Left ventricle myocardium inferior (tissue), 1 donor: ENCODE results near the gene FANCI. TPM values are rescaled to one million over a fixed set of nuclear protein-coding genes. Genes with fewer than 3 reads are reported as not detected.
"Not testable (repeated sequence)": the region's sequence is repeated elsewhere in the genome, so short reads cannot be mapped to it uniquely, and the experiment has no call there.

Experiments used
- DNase-seq: peaks from one replicate; pipeline ENCODE4 v3.0.0-alpha.2; 2020
- H3K27ac ChIP-seq: fragments of 200-600 bp; replicated peaks from 2 replicates; pipeline ENCODE4 v1.8.0; 2021
- H3K27me3 ChIP-seq: fragments of 200-600 bp; 2 replicates; pipeline ENCODE4 v1.8.0; 2021; ENCODE audit warnings: low read depth
- H3K36me3 ChIP-seq: fragments of 200-600 bp; 2 replicates; pipeline ENCODE4 v1.8.0; 2021
- H3K4me1 ChIP-seq: fragments of 200-600 bp; 2 replicates; pipeline ENCODE4 v1.8.0; 2021
- H3K4me3 ChIP-seq: fragments of 200-600 bp; 2 replicates; pipeline ENCODE4 v1.8.0; 2021; ENCODE audit warnings: mild to moderate bottlenecking, moderate library complexity
- H3K9me3 ChIP-seq: fragments of 200-600 bp; replicated peaks from 2 replicates; pipeline ENCODE4 v1.8.0; 2021
- CTCF ChIP-seq: fragments of 200-600 bp; IDR thresholded peaks from 2 replicates; pipeline ENCODE4 v1.8.0; 2021; ENCODE audit warnings: antibody characterized with exemption, mild to moderate bottlenecking, borderline replicate concordance
- intact Hi-C: fragments of 100-400 bp; cut with micrococcal nuclease; formaldehyde crosslinking; loops from one replicate; pipeline ENCODE4 v1.11.0; 2022
- total RNA-seq: library from RNA; stranded (reverse); fragmentation: NEBNext Ultra II Directional; extraction: Animal tissue kit (Norgen Biotek cat#: 25700); gene quantifications from one replicate; pipeline ENCODE4 v1.2.1, GENCODE V29; 2021
- donor health status: DM: no; HTN: yes; CAD: no; lungs with severe emphysema.

The FANCI gene
- total RNA-seq, 1 donor from 2014 or later = 2.7 TPM

GRCh38 chr15:89248584-89248983 lies 4.8 kb downstream of the FANCI start:
- no peak for DNase-seq
- Histone ChIP-seq H3K27me3 (no peaks in the 10 kb centered on the region), H3K4me1 (peaks cover 14% of the 10 kb centered on the region), H3K4me3 (no peak overlapping the region), H3K27ac (no peak overlapping the region), H3K9me3 (no peaks in the 10 kb centered on the region), H3K36me3 (no peaks in the 10 kb centered on the region)
- TF ChIP-seq CTCF = no peak
- intact Hi-C loops = no loop called here

- intact Hi-C loops, H3K4me3 ChIP-seq, H3K27me3 ChIP-seq, H3K27ac ChIP-seq, H3K9me3 ChIP-seq, H3K36me3 ChIP-seq, H3K4me1 ChIP-seq, DNase-seq: not testable (repeated sequence)
Observed at GRCh38 chr15:89250142-89250541, 6.4 kb downstream of the FANCI start.

- intact Hi-C loops, H3K4me3 ChIP-seq, DNase-seq, H3K27ac ChIP-seq, H3K9me3 ChIP-seq, H3K27me3 ChIP-seq, H3K4me1 ChIP-seq, H3K36me3 ChIP-seq: not testable (repeated sequence)
Observed at GRCh38 chr15:89277281-89277680, 33.5 kb downstream of the FANCI start.

GRCh38 chr15:89278307-89278706 lies 34.5 kb downstream of the FANCI start:
- TF ChIP-seq CTCF = no peak
- Histone ChIP-seq H3K9me3 (no peaks in the 10 kb centered on the region), H3K4me3 (no peak overlapping the region), H3K4me1 (no peaks in the 10 kb centered on the region), H3K27me3 (no peaks in the 10 kb centered on the region), H3K36me3 (no peaks in the 10 kb centered on the region), H3K27ac (no peak overlapping the region)
- DNase-seq = no peak
- intact Hi-C loops = no loop called here

- intact Hi-C loops = no loop called here
- H3K27me3 ChIP-seq = no peaks in the 10 kb centered on the region
Observed at GRCh38 chr15:89282631-89283030, 38.9 kb downstream of the FANCI start.

GRCh38 chr15:89283201-89283600 lies 39.4 kb downstream of the FANCI start:
- H3K9me3 ChIP-seq = peaks cover 7% of the 10 kb centered on the region
- TF ChIP-seq CTCF = no peak
- H3K4me3 ChIP-seq = no peak overlapping the region
- no peak overlapping the region for H3K27ac ChIP-seq
- H3K36me3 ChIP-seq = no peaks in the 10 kb centered on the region
- DNase-seq = no peak
- intact Hi-C loops = no loop called here
- H3K4me1 ChIP-seq = no peaks in the 10 kb centered on the region
- no peaks in the 10 kb centered on the region for H3K27me3 ChIP-seq

More at GRCh38 chr15:89282631-89283030, 38.9 kb downstream of the FANCI start:
- H3K4me1 ChIP-seq = no peaks in the 10 kb centered on the region
- H3K36me3 ChIP-seq = no peaks in the 10 kb centered on the region
- no peak overlapping the region for H3K4me3 ChIP-seq
- no peak for DNase-seq
- no peak for TF ChIP-seq CTCF
- no peak overlapping the region for H3K27ac ChIP-seq
- H3K9me3 ChIP-seq = peaks cover 7% of the 10 kb centered on the region

GRCh38 chr15:89291934-89292438 lies 48.2 kb downstream of the FANCI start:
- H3K4me3 ChIP-seq = no peak overlapping the region
- intact Hi-C loops = no loop called here
- no peaks in the 10 kb centered on the region for H3K9me3 ChIP-seq
- DNase-seq = no peak
- H3K27me3 ChIP-seq = no peaks in the 10 kb centered on the region
- no peaks in the 10 kb centered on the region for H3K36me3 ChIP-seq
- TF ChIP-seq CTCF = no peak
- no peaks in the 10 kb centered on the region for H3K4me1 ChIP-seq
- H3K27ac ChIP-seq = no peak overlapping the region
